HepG2 (cell line): ENCODE results near the gene AQP11. TPM values are rescaled to one million over a fixed set of nuclear protein-coding genes. Genes with fewer than 3 reads are reported as not detected.
A peak's percentile ranks its signal among the peaks of the same experiment; 100 is the strongest.

ENCODE experiments used
- ATF7-NPFF ChIP-seq: sonication (generic); formaldehyde crosslinking; IDR thresholded peaks from 2 replicates; pipeline ENCODE4 v1.8.1; 2023; ENCODE audit warnings: mild to moderate bottlenecking, low read depth, missing genetic modification reagents, moderate library complexity
- EP300 ChIP-seq, 3 experiments: sonication (generic) in 1 of 3; formaldehyde crosslinking in 1 of 3; IDR thresholded peaks; 2 replicates each; pipeline versions ENCODE4 v1.5.1 to v1.6.1; 2011 to 2020; ENCODE audit warnings: low read depth in 2 of 3, low read length in 2 of 3, borderline replicate concordance in 1 of 3, improper control_type of control experiment in 1 of 3, mild to moderate bottlenecking in 1 of 3, missing genetic modification reagents in 1 of 3, moderate library complexity in 1 of 3
- HHEX ChIP-seq: IDR thresholded peaks from 2 replicates; pipeline ENCODE4 v1.6.1; 2016; ENCODE audit warnings: control low read depth
- HOXD1 ChIP-seq: sonication (generic); formaldehyde crosslinking; IDR thresholded peaks from 2 replicates; pipeline ENCODE4 v1.5.0; 2020; ENCODE audit warnings: missing genetic modification reagents
- ISL2 ChIP-seq: sonication (generic); formaldehyde crosslinking; IDR thresholded peaks from 2 replicates; pipeline ENCODE4 v1.5.0; 2020; ENCODE audit warnings: missing genetic modification reagents
- RARG ChIP-seq: sonication (generic); formaldehyde crosslinking; IDR thresholded peaks from 2 replicates; pipeline ENCODE4 v1.4.0; 2020; ENCODE audit warnings: low read depth, mild to moderate bottlenecking, missing genetic modification reagents
- SMARCE1 ChIP-seq: fragments of 450-650 bp; IDR thresholded peaks from 2 replicates; pipeline ENCODE4 v1.6.1; 2017; ENCODE audit warnings: borderline replicate concordance
- polyA plus RNA-seq, 8 experiments: library from polyadenylated mRNA; depleted of rRNA in 3 of 8; stranded (reverse) in 7 of 8; unstranded in 1 of 8; fragments of >200 nt; fragmentation: Illumina TruSeq in 4 of 8; extraction: Trizol in 4 of 8; gene quantifications; 2 replicates each; pipeline versions ENCODE4 v1.2.1 to v1.2.3, GENCODE V29; 2011 to 2016; ENCODE audit warnings: low read depth in 4 of 8, missing spikeins in 1 of 8, mixed read lengths in 1 of 8; ENCODE audit not compliant: insufficient read depth in 1 of 8
- total RNA-seq, 5 experiments: library from RNA; depleted of rRNA; stranded (reverse); fragments of >200 nt; fragmentation: Illumina TruSeq; extraction: Trizol; gene quantifications; 2 replicates each; pipeline ENCODE4 v1.2.3, GENCODE V29; 2016; ENCODE audit warnings: low read depth in 1 of 5
- TF ChIP-seq, protein P1 (sequence below): sonication (generic); formaldehyde crosslinking; IDR thresholded peaks from 2 replicates; pipeline ENCODE4 v1.4.0; 2020; ENCODE audit warnings: mild to moderate bottlenecking, missing genetic modification reagents
- TF ChIP-seq, protein P2 (sequence below): sonication (generic); formaldehyde crosslinking; IDR thresholded peaks from one replicate; pipeline ENCODE4 v1.5.1; 2020; ENCODE audit warnings: mild to moderate bottlenecking, missing genetic modification reagents; ENCODE audit errors: not compliant biosample characterization
- TF ChIP-seq, protein P3 (sequence below): sonication (generic); formaldehyde crosslinking; conservative IDR thresholded peaks from 2 replicates; pipeline ENCODE4 v1.8.0; 2022; ENCODE audit warnings: missing genetic modification reagents

The AQP11 gene
- total and polyA plus RNA-seq, 2 of the 13 experiments (the other 11 are each of a cell fraction or from before 2014, with no cell fraction given), result 10.4 to 15.3 TPM

DNA sequence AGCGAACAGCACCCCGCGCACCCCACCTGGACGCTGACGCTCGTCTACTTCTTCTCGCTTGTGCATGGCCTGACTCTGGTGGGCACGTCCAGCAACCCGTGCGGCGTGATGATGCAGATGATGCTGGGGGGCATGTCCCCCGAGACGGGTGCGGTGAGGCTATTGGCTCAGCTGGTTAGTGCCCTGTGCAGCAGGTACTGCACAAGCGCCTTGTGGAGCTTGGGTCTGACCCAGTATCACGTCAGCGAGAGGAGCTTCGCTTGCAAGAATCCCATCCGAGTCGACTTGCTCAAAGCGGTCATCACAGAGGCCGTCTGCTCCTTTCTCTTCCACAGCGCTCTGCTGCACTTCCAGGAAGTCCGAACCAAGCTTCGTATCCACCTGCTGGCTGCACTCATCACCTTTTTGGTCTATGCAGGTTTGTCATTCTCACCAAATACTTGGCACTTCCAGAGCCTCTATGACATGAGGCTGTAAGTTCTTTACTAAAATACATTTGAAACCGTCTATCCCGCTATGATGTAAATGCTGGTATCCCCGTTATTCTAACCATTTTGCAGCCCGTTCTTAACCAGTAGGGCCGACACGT lies 535 bp downstream of the AQP11 start (continued):
- TF ChIP-seq RARG (CRISPR knock-in tag) (no peak), ISL2 (CRISPR knock-in tag) (0 out of 2 replicates have a peak, but pooled peaks have one; percentile 14), SMARCE1 (no peak), HOXD1 (CRISPR knock-in tag) (peak; percentile 60; the same call in 1 of the 2 replicates), HHEX (CRISPR knock-in tag) (0 out of 2 replicates have a peak, but pooled peaks have one; percentile 3), EP300 (IDR thresholded peaks at IDR 0.05; ENCODE audit: low read depth in 2 of 2, low read length in 2 of 2) (no peak), EP300 (CRISPR knock-in tag; IDR thresholded peaks at IDR 0.05; ENCODE audit: borderline replicate concordance) (no peak), ATF7-NPFF (CRISPR knock-in tag) (peak; percentile 58)
- TF ChIP-seq, protein P1, sequence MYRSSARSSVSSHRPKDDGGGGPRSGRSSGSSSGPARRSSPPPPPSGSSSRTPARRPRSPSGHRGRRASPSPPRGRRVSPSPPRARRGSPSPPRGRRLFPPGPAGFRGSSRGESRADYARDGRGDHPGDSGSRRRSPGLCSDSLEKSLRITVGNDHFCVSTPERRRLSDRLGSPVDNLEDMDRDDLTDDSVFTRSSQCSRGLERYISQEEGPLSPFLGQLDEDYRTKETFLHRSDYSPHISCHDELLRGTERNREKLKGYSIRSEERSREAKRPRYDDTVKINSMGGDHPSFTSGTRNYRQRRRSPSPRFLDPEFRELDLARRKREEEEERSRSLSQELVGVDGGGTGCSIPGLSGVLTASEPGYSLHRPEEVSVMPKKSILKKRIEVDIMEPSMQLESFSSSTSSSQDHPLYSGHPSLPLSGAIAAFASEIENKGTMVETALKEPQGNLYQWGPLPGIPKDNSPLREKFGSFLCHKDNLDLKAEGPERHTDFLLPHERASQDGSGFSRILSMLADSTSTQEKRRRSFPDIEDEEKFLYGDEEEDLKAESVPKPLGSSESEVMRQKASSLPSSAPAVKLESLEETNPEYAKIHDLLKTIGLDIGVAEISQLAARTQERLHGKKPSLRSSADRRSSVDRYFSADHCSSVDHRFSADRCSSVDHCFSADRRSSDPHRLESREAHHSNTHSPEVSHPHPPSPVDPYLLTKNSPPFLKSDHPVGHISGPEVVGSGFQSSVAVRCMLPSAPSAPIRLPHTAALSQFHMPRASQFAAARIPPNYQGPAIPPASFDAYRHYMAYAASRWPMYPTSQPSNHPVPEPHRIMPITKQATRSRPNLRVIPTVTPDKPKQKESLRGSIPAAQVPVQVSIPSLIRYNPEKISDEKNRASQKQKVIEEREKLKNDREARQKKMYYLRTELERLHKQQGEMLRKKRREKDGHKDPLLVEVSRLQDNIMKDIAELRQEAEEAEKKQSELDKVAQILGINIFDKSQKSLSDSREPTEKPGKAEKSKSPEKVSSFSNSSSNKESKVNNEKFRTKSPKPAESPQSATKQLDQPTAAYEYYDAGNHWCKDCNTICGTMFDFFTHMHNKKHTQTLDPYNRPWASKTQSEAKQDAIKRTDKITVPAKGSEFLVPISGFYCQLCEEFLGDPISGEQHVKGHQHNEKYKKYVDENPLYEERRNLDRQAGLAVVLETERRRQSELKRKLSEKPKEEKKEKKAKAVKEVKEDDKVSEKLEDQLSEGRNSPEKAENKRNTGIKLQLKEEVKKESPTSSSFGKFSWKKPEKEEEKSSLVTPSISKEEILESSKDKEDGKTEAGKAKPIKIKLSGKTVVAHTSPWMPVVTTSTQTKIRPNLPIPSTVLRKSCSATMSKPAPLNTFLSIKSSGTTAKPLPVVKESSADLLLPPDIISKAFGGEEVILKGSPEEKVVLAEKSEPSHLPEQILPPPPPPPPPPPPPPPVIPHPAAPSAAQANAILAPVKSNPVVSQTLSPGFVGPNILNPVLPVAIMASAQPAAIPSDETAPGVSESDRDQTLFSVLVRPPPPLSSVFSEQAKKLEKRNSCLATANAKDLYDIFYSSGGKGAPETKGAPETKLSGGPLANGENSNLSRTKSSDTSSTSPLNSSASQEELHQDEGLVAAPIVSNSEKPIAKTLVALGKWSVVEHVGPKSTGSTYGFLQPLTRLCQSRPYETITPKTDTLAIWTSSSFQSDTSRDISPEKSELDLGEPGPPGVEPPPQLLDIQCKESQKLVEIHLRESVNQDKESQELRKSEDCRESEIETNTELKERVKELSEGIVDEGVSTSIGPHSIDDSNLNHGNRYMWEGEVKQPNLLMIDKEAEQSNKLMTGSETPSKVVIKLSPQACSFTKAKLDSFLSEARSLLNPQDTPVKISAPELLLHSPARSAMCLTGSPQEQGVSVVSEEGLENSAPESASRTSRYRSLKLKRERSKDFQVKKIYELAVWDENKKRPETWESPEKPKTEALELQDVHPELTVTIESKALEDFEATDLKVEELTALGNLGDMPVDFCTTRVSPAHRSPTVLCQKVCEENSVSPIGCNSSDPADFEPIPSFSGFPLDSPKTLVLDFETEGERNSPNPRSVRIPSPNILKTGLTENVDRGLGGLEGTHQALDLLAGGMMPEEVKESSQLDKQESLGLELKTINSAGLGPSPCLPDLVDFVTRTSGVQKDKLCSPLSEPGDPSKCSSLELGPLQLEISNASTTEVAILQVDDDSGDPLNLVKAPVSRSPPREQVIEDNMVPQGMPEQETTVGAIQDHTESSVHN (CRISPR knock-in tag), result no peak
- TF ChIP-seq, protein P2, sequence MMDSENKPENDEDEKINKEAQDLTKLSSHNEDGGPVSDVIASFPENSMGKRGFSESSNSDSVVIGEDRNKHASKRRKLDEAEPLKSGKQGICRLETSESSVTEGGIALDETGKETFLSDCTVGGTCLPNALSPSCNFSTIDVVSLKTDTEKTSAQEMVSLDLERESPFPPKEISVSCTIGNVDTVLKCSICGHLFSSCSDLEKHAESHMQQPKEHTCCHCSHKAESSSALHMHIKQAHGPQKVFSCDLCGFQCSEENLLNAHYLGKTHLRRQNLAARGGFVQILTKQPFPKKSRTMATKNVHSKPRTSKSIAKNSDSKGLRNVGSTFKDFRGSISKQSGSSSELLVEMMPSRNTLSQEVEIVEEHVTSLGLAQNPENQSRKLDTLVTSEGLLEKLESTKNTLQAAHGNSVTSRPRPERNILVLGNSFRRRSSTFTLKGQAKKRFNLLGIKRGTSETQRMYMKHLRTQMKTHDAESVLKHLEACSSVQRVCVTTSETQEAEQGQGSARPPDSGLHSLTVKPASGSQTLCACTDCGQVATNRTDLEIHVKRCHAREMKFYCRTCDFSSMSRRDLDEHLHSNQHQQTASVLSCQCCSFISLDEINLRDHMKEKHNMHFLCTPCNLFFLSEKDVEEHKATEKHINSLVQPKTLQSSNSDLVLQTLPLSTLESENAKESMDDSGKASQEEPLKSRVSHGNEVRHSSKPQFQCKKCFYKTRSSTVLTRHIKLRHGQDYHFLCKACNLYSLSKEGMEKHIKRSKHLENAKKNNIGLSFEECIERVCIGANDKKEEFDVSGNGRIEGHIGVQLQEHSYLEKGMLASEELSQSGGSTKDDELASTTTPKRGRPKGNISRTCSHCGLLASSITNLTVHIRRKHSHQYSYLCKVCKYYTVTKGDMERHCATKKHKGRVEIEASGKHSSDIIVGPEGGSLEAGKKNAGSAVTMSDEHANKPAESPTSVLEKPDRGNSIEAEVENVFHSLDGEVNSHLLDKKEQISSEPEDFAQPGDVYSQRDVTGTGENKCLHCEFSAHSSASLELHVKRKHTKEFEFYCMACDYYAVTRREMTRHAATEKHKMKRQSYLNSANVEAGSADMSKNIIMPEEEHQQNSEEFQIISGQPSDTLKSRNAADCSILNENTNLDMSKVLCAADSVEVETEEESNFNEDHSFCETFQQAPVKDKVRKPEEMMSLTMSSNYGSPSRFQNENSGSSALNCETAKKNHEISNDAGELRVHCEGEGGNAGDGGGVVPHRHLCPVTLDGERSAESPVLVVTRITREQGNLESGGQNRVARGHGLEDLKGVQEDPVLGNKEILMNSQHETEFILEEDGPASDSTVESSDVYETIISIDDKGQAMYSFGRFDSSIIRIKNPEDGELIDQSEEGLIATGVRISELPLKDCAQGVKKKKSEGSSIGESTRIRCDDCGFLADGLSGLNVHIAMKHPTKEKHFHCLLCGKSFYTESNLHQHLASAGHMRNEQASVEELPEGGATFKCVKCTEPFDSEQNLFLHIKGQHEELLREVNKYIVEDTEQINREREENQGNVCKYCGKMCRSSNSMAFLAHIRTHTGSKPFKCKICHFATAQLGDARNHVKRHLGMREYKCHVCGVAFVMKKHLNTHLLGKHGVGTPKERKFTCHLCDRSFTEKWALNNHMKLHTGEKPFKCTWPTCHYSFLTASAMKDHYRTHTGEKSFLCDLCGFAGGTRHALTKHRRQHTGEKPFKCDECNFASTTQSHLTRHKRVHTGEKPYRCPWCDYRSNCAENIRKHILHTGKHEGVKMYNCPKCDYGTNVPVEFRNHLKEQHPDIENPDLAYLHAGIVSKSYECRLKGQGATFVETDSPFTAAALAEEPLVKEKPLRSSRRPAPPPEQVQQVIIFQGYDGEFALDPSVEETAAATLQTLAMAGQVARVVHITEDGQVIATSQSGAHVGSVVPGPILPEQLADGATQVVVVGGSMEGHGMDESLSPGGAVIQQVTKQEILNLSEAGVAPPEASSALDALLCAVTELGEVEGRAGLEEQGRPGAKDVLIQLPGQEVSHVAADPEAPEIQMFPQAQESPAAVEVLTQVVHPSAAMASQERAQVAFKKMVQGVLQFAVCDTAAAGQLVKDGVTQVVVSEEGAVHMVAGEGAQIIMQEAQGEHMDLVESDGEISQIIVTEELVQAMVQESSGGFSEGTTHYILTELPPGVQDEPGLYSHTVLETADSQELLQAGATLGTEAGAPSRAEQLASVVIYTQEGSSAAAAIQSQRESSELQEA (CRISPR knock-in tag), result no peak
- TF ChIP-seq, protein P3, sequence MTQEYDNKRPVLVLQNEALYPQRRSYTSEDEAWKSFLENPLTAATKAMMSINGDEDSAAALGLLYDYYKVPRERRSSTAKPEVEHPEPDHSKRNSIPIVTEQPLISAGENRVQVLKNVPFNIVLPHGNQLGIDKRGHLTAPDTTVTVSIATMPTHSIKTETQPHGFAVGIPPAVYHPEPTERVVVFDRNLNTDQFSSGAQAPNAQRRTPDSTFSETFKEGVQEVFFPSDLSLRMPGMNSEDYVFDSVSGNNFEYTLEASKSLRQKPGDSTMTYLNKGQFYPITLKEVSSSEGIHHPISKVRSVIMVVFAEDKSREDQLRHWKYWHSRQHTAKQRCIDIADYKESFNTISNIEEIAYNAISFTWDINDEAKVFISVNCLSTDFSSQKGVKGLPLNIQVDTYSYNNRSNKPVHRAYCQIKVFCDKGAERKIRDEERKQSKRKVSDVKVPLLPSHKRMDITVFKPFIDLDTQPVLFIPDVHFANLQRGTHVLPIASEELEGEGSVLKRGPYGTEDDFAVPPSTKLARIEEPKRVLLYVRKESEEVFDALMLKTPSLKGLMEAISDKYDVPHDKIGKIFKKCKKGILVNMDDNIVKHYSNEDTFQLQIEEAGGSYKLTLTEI, result no peak
